ENCODE measurements around the gene TSPAN6.

Gene TSPAN6

DNA sequence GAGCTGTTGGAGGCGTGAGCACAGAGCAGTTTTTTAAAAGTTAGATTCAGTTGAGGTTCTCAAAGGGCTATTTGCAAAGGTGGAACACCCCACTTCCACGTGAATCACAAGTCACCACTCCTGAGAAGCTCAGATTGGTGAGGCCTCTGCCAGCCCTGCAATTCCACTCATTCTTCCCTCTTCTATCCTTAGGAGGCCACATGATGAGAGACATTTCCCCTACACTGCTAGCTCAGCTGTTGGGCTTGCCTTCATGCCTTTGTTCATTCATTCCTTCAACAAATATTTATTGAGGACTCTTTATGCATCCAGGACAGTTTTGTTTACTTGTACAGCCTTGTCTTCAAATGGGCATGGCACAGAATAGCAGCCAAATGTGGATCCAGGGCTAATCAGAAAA is 11.1 kb upstream of the TSPAN6 start:
- DNase-seq (ENCODE audit: low read depth), result no peak

DNA sequence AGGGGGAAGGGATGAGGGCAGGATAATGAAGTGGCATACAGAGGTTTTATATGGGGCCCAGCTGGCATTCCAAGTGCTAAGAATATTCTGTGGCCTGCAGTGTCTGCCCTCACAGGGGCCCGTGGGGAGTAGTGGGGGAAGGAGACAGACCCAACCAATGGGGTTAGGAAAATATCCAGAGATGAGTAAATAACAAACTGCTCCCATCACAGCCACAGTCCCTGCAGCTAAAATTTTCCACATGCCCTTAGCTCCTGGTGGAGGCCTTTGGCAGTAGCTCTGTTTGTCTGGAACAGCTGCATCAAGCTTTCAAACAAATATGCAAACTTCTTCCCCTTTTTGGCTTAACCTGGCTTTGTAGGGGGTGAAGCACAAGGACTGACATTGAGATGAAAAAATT is 10.5 kb upstream of the TSPAN6 start:
- DNase-seq (ENCODE audit: low read depth), result no peak

DNA sequence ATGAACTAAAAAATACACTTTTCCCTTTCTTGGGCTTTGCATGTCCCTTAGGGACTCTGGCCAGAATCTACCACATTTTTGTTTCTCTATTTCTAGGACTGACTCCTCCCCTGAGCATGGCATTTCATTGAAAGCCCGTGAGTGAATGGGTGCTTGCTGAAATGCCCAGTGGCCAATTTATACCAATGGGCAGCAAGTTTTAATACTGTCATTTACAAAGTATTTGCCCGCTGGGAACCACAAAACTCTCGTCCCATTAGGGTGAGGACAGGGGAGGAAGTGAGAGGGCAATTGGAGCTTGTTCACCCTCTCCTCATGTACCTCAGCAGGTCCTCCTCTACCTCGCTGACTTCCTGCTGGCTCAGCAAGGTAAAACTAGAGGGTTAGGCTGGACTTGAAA is 8.5 kb upstream of the TSPAN6 start:
- DNase-seq (ENCODE audit: low read depth), result no peak

DNA sequence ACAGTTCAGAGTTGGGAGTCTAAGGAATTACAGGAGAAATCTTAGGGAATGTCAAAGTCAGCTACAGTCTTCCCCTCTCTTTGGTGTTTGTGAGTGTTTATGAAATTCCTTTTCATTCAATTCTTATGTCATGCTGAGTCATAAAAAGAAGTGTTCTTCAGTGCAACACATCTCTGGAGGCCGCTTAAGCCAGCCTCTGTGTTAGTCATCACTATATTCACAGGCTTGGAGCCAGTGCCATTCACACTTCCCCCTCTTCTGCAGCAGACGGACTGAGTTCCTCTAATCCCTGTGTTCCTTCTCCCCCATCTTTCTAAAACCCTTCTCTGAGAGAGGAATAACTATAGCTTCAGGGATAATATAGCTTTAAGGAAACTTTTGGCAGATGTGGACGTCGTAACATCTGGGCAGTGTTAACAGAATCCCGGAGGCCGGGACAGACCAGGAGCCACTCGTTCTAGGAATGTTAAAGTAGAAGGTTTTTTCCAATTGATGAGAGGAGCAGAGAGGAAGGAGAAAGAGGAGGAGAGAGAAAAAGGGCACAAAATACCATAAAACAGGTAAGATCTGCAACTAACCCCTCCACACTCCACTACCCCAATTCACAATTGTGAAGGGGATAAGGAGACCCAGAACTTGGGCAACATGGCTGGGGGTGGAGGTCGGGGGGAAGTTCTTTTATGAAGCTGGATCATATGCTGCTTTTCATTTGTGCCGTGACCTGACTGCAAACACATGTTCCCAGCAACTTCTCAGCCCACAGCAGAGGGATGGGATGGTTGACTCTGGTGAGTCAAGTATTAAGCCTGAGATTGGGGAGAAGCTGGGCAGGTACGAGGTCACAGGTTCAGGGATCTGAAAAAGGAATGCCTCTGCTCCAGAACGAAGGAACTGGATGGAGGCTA is 7.6 kb upstream of the TSPAN6 start, which contains the start of gene SRPX2:
Gene SRPX2, plus strand, starts transcription at position 244 of the 905 bp plus-strand sequence. CDS start 2,124 bp downstream, outside the sequence.
- DNase-seq (ENCODE audit: low read depth), result no peak

DNA sequence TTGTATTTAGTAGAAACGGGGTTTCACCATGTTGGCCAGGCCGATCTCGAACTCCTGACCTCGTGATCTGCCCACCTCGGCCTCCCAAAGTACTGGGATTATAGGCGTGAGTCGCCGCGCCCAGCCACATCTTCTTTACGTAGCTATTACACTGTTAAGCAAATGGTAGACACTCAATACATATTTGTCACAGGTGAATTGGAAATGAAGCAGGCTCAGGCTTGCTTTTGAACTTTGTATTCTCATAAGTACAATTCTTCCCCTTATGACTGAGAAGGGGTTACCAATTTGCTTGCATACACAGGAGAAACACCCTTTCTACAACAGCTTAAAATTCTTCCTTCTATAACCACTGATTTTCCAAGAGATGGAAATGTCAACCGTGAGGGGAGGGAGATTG is 6.6 kb upstream of the TSPAN6 start:
- DNase-seq (ENCODE audit: low read depth), result no peak

DNA sequence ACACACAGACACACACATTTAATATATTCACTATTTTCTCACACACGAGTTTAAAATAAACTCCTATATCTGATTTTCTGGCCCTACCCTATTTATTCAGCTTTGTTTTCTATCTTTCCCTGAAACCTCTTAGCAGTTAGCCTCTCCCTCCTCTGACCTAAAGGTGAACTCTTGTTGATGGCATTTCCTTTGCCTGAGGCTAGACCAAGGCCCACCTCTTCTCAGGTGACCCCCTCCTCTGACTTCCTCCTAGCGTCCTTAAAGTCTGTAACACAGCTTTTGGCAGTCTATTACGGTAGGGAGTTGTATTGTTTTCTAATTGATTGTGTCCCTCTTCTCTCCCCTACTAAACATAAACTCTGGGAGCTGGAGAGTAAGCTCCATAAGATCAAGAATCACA is 5.7 kb upstream of the TSPAN6 start:
- no peak for DNase-seq (ENCODE audit: low read depth)

DNA sequence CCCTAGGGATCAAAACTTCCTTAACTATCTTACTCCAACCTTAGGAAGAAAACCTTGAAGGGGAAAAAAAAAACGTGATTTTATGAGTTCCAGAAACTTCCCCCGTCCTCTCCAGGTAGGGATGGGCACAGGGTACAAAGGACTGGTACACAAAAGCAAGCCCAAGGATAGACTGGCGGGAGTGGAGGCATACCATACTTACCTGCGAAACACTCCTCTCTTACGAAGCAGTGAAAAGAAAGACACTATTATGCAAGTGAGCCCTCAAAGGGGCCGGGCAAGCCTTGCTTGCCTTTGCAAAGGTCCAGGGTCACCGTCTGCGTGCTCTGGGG is 651 bp downstream of the TSPAN6 start:
- no peak for DNase-seq (ENCODE audit: low read depth)

DNA sequence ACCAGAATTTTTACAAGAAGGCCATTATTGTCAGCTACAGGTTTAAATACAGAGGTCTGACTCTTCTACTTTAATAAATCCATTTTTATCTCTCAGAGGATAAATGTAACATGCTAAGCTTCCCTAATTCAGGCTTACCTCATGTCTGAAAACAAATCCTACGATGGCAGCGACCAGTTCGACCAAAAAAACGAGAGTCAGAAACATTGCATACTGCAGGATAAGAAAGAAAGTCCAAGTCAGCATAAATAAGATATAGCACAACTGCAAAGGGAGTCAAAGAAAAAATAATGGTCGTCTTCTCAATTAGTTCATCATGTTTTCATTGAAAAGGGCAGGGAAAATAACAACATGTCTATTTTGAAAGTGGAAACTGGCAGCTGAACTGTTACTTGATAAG is 1.6 kb downstream of the TSPAN6 start:
- DNase-seq (ENCODE audit: low read depth), result no peak

DNA sequence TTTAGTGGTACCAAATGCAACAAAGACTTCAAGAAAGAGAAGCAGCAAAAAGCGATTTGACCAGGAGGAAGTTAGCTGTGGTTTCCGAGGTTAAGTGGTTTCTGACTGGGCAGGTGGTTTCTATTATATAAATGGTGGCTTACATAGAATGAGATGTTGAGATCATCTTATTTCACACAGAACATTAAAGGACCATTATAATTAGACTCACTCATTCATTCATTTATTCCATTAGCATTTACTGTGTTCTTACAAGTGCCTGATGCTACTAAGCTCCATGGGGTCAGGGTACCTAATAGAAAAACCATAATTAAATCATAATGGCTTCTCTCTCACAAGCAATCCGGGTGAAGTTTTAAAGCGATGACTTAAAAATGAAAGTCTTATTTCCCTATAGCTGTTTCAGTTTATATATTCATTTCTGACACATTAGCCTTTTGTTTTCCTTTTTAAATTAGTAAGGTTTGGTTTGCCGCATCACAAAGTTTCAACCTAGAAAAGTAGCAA is 10.6 kb downstream of the TSPAN6 start:
- DNase-seq (ENCODE audit: low read depth), result no peak

DNA sequence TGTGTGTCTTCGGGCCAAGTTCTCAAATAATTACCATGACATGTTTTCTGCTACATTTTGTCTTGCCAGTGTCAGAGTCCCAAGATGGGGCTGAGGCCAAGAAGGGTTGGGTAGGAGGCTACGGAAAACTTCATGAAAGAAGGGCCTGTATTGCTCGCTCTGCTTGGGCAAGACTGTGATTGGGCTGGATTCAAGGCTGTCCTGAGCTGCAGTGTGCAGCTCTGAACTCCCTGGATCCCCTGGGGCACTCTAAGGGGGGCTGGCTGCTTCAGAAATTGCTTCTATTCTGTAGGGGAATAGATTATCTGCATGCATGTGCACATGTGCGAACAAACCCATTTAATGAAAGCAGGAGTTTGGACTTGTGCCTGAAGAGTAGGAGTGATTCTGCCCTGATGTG is 13.6 kb downstream of the TSPAN6 start:
- DNase-seq (ENCODE audit: low read depth), result no peak

DNA sequence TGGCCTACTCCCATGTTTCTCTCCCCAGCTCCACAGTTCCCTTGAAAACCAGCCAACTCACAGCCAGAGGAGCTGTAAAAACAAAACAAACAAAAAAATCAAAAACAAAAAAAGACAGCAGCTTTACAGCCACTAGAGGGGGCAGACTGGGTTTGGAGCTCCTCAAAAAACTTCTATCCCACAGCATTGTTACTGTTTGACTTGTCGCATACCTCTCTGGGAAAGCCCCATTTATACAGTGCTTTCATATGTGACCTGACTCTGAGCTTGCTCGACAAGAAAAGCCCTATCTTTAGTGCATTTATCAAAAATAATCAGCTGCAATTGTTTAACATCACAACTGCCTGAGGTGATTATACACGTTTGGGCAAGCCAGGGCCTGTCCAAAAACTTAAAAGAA is 21.6 kb downstream of the TSPAN6 start:
- DNase-seq (ENCODE audit: low read depth), result no peak

DNA sequence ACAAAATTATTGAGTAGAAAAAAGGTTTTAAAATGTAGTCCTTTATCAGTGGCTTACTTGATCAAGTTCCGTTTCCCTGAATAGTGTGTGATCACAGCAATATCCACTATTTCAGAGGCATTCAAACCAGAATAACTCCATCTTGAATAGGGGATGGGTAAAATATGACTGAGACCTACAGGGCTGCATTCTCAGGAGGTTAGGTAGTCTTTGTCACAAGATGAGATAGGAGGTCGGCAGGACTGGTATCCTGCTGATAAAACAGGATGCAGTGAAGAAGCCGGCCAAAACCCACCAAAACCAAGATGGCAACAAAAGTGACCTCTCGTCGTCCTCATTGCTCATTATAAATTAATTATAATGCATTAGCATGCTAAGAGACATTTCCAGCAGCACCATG is 24.7 kb downstream of the TSPAN6 start:
- no peak for DNase-seq (ENCODE audit: low read depth)

DNA sequence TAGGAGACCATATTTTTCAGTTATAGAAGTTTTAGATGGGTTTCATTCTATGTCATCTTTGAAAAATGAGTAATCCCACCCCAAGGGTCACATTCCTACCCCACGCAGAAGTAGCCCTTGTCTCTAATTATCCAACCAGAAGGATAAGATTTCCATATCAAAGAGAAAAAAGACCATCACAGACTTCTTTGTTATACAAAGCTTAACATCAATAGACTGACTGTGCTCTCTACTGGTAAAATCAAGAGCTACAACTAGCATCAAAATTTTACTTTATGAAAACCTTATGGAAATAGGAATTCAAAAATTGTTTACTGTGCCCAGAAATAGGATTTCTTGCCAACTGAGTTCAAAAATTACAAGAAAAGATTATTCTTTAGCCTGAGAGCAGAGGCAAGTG is 27.0 kb downstream of the TSPAN6 start:
- DNase-seq (ENCODE audit: low read depth), result no peak

DNA sequence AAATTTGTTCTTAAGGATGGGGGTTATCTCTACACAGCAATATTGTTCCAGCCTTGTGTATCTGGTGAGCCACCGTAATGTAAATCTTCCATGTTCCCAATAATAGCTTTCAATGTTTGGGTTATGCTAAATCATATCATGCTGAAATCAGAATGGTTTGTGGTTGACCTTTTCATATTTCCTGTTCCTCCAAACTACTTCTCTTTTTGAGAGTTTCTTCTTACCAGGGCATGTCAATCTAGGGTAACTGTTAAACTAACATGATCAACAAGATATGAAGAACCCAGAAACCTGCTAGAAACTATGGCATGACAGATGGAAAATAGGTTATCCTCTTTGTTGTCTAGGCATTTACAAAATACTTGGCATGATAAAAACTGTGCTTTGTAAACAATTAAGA is 29.9 kb downstream of the TSPAN6 start:
- DNase-seq (ENCODE audit: low read depth), result no peak

DNA sequence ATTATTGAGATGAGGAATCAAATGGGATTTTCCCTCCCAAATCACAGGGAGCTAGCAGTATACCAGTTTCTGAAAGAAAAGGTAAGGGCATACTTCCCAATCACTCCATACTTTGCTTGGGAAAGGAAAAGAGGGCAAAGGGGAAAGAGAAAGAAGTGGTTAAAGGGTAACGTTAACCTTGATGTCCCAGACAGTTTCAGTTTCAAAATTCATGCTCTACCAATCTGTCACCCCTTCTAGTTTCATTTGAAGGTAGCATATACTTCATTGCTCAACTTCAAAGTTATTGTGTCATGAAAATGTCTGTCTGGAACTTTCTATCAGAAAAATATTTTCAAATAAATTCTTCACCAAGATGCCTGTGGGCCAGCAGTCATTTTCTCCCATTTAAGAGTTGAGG is 35.8 kb downstream of the TSPAN6 start:
- DNase-seq (ENCODE audit: low read depth), result no peak

DNA sequence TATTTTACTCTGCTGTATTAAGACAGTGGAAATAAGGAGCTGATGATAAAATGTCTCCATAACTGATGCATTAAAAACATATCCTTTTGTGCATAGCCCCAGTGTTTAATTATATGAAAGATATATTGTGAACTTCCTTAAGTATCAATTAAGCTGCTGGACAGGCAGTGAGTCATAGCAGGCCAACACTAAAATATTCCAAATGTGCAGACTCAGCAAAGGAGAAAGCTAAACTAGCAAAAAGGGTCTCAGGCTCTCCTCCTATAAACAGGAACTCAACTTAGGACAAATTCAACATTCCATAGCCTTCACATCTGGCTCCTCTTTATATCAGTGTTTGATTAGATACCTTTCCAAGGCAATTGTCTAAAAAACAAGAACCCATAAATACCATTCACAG is 36.3 kb downstream of the TSPAN6 start:
- no peak for DNase-seq (ENCODE audit: low read depth)

DNA sequence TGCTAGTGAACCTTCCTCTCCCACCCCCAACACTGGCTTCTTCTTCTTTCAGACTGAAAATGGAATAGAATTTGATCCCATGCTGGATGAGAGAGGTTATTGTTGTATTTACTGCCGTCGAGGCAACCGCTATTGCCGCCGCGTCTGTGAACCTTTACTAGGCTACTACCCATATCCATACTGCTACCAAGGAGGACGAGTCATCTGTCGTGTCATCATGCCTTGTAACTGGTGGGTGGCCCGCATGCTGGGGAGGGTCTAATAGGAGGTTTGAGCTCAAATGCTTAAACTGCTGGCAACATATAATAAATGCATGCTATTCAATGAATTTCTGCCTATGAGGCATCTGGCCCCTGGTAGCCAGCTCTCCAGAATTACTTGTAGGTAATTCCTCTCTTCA is 37.1 kb downstream of the TSPAN6 start:
- DNase-seq (ENCODE audit: low read depth), result no peak

DNA sequence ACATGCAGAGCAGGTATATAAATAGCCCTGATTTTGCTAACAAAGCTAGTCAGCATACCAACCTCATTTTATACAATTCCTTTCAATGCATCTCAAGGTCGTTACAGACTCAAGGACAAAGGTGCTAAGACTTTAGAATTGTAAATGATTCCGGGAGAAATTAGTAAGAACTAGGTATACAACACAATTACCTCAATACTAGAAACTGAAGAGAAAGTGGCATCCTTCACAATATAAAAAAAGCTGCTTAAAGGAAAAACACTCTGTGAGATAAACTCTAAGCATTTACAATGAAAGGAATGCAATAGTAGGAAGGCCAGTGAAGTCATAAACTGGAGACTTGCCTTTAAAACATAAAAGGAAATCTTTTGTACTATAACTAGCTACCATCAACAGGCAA is 40.0 kb downstream of the TSPAN6 start:
- DNase-seq (ENCODE audit: low read depth), result no peak

DNA sequence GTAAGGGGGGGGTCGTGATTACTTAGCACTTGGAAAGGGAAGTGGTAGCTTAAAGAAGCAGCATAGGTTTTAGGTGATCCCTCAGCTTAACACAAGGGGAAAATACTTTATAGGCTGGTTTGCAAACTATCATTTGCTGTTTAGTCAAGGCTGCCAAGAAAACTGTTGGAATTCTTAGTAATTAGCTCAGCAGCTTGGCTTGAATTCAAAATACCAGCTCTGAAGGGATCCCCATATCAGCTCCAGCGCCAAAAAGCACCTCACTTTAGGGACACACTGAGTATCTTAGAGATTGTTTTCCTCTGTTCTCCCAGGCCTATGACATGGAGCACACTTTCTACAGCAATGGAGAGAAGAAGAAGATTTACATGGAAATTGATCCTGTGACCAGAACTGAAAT is 43.0 kb downstream of the TSPAN6 start:
- DNase-seq (ENCODE audit: low read depth), result no peak

DNA sequence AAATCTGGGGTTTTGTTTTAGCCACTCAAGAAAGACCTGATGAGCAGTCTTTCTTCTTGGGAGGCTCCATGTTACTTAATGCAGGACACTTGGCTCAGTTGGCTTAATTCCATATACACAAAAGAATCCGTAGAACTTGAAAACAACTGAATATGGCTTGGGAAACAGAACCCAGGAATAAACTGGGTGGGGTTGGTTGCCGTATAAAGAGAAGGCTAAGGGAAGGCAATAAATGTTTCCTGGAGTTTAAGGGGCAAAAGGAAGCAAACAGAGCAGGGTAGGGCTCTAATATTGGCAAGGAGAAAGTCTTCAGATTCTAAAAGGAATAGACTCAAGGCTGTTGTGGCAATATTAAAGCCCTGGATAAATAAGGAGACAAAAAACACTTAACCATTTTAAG is 43.5 kb downstream of the TSPAN6 start:
- no peak for DNase-seq (ENCODE audit: low read depth)

DNA sequence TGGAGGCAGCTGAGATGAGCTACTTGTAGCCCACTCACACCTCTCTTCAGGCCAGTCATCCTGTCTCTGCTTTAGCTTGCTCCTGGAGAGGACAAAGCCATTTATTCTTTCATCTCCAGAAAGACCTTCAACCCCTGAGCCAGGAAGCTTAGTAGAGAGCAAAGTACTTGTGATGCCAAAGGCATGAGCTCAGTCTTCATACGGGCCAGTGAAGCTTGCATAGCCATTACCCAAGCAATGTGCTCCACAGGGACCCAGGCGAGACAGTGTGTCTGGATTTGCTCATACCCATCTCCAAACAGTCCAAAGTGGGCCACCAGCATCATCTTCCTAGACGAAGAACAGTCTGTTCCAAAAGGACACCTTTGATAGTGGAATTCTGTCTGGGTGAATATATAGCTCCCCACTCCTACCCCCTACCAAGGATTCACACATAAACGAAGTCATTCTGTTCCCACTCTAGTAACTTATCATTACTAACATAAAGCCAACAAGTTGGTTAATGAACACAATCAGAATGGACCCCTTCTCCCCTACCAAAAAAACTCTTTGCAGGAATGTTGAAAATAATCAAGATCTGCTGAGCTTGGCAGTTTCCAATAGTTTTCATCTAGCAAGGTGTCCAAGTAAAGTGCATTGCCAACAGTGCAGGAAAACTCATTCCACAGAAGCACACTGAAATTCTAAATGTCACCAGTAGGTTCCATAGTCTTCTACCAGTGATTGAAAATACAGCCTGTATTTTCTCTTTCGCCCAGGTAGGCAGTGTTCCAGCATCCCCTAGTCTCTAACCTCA is 45.2 kb downstream of the TSPAN6 start:
- no peak for DNase-seq (ENCODE audit: low read depth)

DNA sequence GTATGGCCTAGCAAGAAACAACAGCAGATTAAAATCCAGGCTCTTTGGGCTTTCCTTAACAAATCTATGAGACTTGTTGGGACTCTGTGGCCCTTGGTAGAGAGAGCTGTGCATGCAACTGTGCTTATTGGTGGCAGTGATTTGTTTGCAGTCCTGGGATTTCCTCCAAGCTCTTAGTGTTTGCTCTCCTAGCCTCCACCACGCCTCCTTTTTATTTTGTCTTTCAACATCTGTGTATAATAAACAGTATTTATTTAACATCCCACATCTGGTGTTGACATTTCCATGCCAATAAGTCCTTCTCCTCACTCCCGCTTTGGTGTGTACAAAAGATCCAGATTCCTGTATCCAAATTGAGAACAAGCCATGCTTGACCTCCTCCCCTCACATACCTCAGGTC is 48.7 kb downstream of the TSPAN6 start:
- DNase-seq (ENCODE audit: low read depth), result no peak

DNA sequence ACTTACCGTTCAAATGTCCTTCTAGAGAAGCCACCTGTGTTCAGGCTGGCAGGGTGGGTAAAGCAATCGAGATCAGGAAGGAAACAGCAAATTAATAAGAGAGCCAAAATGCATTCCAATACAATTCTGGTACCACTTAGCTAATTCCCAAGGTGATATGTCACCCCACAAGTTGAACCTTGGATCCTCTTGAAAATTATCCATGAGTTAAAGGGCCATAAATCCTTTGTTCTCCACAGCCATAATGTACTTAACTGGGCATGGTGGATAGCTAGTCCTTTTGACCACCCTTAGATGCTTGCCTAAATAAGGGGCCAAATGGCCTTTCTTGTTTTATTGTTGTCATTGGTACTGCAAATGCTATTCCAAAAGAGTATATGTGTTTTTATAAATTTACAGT is 49.9 kb downstream of the TSPAN6 start:
- no peak for DNase-seq (ENCODE audit: low read depth)
